HL-60 (cell line): Measurements from ENCODE around the gene TSHZ3.

ENCODE experiments used
- DNase-seq, 2 experiments: peaks; one replicate each; pipeline ENCODE4 v3.0.0-alpha.2; 2010 to 2020; ENCODE audit warnings: low read depth in 1 of 2, low spot score in 1 of 2
- H3K27ac ChIP-seq: fragments of 250-450 bp; sonication (Bioruptor Pico); replicated peaks from 2 replicates; pipeline ENCODE4 v1.5.1; 2020; ENCODE audit warnings: mild to moderate bottlenecking, moderate library complexity
- H3K27me3 ChIP-seq: fragments of 250-450 bp; sonication (Bioruptor Pico); 2 replicates; pipeline ENCODE4 v1.5.1; 2021; ENCODE audit warnings: mild to moderate bottlenecking, moderate library complexity; ENCODE audit not compliant: insufficient read depth, poor library complexity, severe bottlenecking
- H3K4me3 ChIP-seq: replicated peaks from 2 replicates; pipeline ENCODE4 v1.5.1; 2011; ENCODE audit warnings: mild to moderate bottlenecking, control low read depth, low read length; ENCODE audit not compliant: insufficient read depth
- GABPA ChIP-seq: IDR thresholded peaks from 2 replicates; pipeline ENCODE4 v1.6.1; 2012; ENCODE audit warnings: low read depth
- POLR2AphosphoS5 ChIP-seq: IDR thresholded peaks from 2 replicates; pipeline ENCODE4 v1.6.1; 2012; ENCODE audit warnings: low read depth
- REST ChIP-seq: IDR thresholded peaks from 2 replicates; pipeline ENCODE4 v1.6.1; 2012; ENCODE audit warnings: low read depth; ENCODE audit not compliant: insufficient replicate concordance
- SPI1 ChIP-seq: IDR thresholded peaks from 2 replicates; pipeline ENCODE4 v1.6.1; 2012; ENCODE audit warnings: low read depth, mild to moderate bottlenecking, borderline replicate concordance
- TF ChIP-seq, protein P1 (sequence below): IDR thresholded peaks from one replicate; pipeline ENCODE4 v1.5.1; 2011; ENCODE audit warnings: low read length, control low read depth, inconsistent platforms; ENCODE audit not compliant: insufficient read depth

TSHZ3 gene

GRCh38 chr19:31307071-31307669 lies 42.1 kb downstream of the TSHZ3 start:
- H3K4me3 ChIP-seq: no peak overlapping the region
- no peak overlapping the region for H3K27ac ChIP-seq
- no peak for DNase-seq
- H3K27me3 ChIP-seq: no peaks in the 10 kb centered on the region
- TF ChIP-seq REST: no peak
- TF ChIP-seq SPI1: no peak

DNA sequence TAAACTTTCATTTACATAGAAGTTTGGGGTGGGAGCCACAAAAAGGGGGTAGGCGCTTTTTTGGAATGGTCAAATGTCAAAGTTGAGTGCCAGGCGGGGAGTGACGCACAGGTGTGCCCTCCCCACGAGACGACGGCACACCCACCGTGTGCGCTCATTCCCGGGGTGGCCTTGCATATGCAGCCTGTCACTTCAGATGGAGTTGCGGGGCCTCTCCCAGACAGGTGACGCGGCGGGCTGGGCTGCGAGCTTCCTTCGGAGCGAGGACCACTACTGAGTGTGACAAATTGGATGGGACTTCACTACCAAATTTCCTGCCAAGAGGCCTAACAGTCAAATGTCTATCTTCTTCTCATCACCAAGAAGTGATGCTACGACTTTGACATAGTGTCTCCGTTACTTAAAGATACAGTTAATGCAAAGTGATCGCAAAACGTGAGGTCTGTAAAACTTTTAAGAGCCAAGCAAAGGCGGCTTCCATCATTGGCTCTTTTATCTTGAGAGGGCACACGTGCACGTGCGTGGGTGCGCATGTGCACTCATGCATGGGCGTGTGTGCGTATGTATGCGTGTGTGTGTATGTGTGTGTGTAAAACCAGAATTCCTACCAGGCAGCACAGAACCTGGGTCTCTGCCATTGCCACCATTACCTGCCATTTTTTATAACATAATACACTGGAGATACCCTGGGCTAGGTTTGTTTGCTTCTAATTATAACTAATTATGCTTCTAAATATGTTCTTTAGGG lies 43.1 kb downstream of the TSHZ3 start:
- TF ChIP-seq, protein P1, sequence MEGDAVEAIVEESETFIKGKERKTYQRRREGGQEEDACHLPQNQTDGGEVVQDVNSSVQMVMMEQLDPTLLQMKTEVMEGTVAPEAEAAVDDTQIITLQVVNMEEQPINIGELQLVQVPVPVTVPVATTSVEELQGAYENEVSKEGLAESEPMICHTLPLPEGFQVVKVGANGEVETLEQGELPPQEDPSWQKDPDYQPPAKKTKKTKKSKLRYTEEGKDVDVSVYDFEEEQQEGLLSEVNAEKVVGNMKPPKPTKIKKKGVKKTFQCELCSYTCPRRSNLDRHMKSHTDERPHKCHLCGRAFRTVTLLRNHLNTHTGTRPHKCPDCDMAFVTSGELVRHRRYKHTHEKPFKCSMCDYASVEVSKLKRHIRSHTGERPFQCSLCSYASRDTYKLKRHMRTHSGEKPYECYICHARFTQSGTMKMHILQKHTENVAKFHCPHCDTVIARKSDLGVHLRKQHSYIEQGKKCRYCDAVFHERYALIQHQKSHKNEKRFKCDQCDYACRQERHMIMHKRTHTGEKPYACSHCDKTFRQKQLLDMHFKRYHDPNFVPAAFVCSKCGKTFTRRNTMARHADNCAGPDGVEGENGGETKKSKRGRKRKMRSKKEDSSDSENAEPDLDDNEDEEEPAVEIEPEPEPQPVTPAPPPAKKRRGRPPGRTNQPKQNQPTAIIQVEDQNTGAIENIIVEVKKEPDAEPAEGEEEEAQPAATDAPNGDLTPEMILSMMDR: no peak
- TF ChIP-seq SPI1 (no peak), POLR2AphosphoS5 (no peak), GABPA (no peak), REST (no peak)
- H3K27ac ChIP-seq: peak overlapping the region; percentile 72

GRCh38 chr19:31304831-31305312 lies 44.4 kb downstream of the TSHZ3 start:
- Histone ChIP-seq H3K27ac (peak overlapping the region; percentile 72), H3K4me3 (no peak overlapping the region), H3K27me3 (no peaks in the 10 kb centered on the region)
- DNase-seq: peak; percentile 87 to 93
- TF ChIP-seq REST (no peak), SPI1 (peak; percentile 73; the same call in 1 of the 2 replicates), POLR2AphosphoS5 (peak; percentile 71)

More for the DNA sequence above, 43.1 kb downstream of the TSHZ3 start:
- no peaks in the 10 kb centered on the region for H3K27me3 ChIP-seq
- H3K4me3 ChIP-seq: no peak overlapping the region
- DNase-seq: no peak

- DNase-seq: no peak
- TF ChIP-seq POLR2AphosphoS5 (no peak), GABPA (no peak), SPI1 (no peak), REST (no peak)
- TF ChIP-seq, protein P1: no peak
- no peaks in the 10 kb centered on the region for H3K27me3 ChIP-seq
- no peak overlapping the region for H3K27ac ChIP-seq
- H3K4me3 ChIP-seq: no peak overlapping the region
Measured at GRCh38 chr19:31303262-31303815, 45.9 kb downstream of the TSHZ3 start.
